HepG2 (cell line): ENCODE data around the gene SMAP2. TPM values are rescaled to one million over a fixed set of nuclear protein-coding genes. Genes with fewer than 3 reads are reported as not detected.

Source experiments
- ATF4 ChIP-seq, 2 experiments: fragments of 450-650 bp in 1 of 2; sonication (generic) in 1 of 2; formaldehyde crosslinking; IDR thresholded peaks; 2 replicates each; pipeline versions ENCODE4 v1.5.0 to v1.8.0; 2020 to 2022; ENCODE audit warnings: mild to moderate bottlenecking in 1 of 2, missing genetic modification reagents in 1 of 2
- ATF5 ChIP-seq: sonication (generic); formaldehyde crosslinking; IDR thresholded peaks from 2 replicates; pipeline ENCODE4 v1.4.0; 2020; ENCODE audit warnings: mild to moderate bottlenecking, low read depth, missing genetic modification reagents
- BRCA1 ChIP-seq: sonication (generic); formaldehyde crosslinking; IDR thresholded peaks from 2 replicates; pipeline ENCODE4 v1.4.0; 2020; ENCODE audit warnings: missing genetic modification reagents
- CSRNP2 ChIP-seq: sonication (generic); formaldehyde crosslinking; conservative IDR thresholded peaks from 2 replicates; pipeline ENCODE4 v1.8.0; 2022; ENCODE audit warnings: low read depth, missing genetic modification reagents
- CTCF ChIP-seq: sonication (generic); formaldehyde crosslinking; IDR thresholded peaks from 2 replicates; pipeline ENCODE4 v1.5.0; 2020; ENCODE audit warnings: mild to moderate bottlenecking, missing genetic modification reagents, moderate library complexity
- DDIT3 ChIP-seq: sonication (generic); formaldehyde crosslinking; IDR thresholded peaks from 2 replicates; pipeline ENCODE4 v1.4.0; 2020; ENCODE audit warnings: mild to moderate bottlenecking, missing genetic modification reagents
- KDM6A ChIP-seq: IDR thresholded peaks from 2 replicates; pipeline ENCODE4 v1.6.1; 2016; ENCODE audit warnings: low read depth
- PHF20 ChIP-seq: sonication (generic); formaldehyde crosslinking; IDR thresholded peaks from 2 replicates; pipeline ENCODE4 v1.5.0; 2020; ENCODE audit warnings: mild to moderate bottlenecking, missing genetic modification reagents
- ZMYM3 ChIP-seq: sonication (generic); formaldehyde crosslinking; IDR thresholded peaks from 2 replicates; pipeline ENCODE4 v1.5.1; 2020; ENCODE audit warnings: mild to moderate bottlenecking, missing genetic modification reagents
- ZNF556 ChIP-seq: sonication (generic); formaldehyde crosslinking; IDR thresholded peaks from 2 replicates; pipeline ENCODE4 v1.4.0; 2020; ENCODE audit warnings: mild to moderate bottlenecking, missing genetic modification reagents, borderline replicate concordance
- polyA plus RNA-seq, 8 experiments: library from polyadenylated mRNA; depleted of rRNA in 3 of 8; stranded (reverse) in 7 of 8; unstranded in 1 of 8; fragments of >200 nt; fragmentation: Illumina TruSeq in 4 of 8; extraction: Trizol in 4 of 8; gene quantifications; 2 replicates each; pipeline versions ENCODE4 v1.2.1 to v1.2.3, GENCODE V29; 2011 to 2016; ENCODE audit warnings: low read depth in 4 of 8, missing spikeins in 1 of 8, mixed read lengths in 1 of 8; ENCODE audit not compliant: insufficient read depth in 1 of 8
- total RNA-seq, 5 experiments: library from RNA; depleted of rRNA; stranded (reverse); fragments of >200 nt; fragmentation: Illumina TruSeq; extraction: Trizol; gene quantifications; 2 replicates each; pipeline ENCODE4 v1.2.3, GENCODE V29; 2016; ENCODE audit warnings: low read depth in 1 of 5
- TF ChIP-seq, protein P1 (sequence below): sonication (generic); IDR thresholded peaks from 2 replicates; pipeline ENCODE4 v1.6.1; 2016; ENCODE audit warnings: low read depth, borderline replicate concordance
- TF ChIP-seq, protein P2 (sequence below), 2 experiments: IDR thresholded peaks; 2 replicates each; pipeline ENCODE4 v1.6.1; 2011 to 2012; ENCODE audit warnings: low read length in 2 of 2, borderline replicate concordance in 1 of 2, low read depth in 1 of 2, mild to moderate bottlenecking in 1 of 2, moderate library complexity in 1 of 2
- TF ChIP-seq, protein P3 (sequence below): sonication (generic); formaldehyde crosslinking; IDR thresholded peaks from 2 replicates; pipeline ENCODE4 v1.5.1; 2020; ENCODE audit warnings: mild to moderate bottlenecking, missing genetic modification reagents, borderline replicate concordance

SMAP2 gene
- total and polyA plus RNA-seq, 2 of the 13 experiments (the other 11 are each of a cell fraction or from before 2014, with no cell fraction given), result 19.0 to 22.3 TPM

GRCh38 chr1:40389871-40390560 is 16.5 kb downstream of the SMAP2 start (continued):
- TF ChIP-seq ATF4 (CRISPR knock-in tag; IDR thresholded peaks at IDR 0.05), result 0 out of 4 replicates have a peak, but pooled peaks of 1 of the 2 experiments have one; percentile 9
- no peak for TF ChIP-seq CSRNP2 (CRISPR knock-in tag)
- TF ChIP-seq, protein P1, sequence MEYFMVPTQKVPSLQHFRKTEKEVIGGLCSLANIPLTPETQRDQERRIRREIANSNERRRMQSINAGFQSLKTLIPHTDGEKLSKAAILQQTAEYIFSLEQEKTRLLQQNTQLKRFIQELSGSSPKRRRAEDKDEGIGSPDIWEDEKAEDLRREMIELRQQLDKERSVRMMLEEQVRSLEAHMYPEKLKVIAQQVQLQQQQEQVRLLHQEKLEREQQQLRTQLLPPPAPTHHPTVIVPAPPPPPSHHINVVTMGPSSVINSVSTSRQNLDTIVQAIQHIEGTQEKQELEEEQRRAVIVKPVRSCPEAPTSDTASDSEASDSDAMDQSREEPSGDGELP, result peak; percentile 50; the same call in 1 of the 2 replicates
- TF ChIP-seq, protein P2, sequence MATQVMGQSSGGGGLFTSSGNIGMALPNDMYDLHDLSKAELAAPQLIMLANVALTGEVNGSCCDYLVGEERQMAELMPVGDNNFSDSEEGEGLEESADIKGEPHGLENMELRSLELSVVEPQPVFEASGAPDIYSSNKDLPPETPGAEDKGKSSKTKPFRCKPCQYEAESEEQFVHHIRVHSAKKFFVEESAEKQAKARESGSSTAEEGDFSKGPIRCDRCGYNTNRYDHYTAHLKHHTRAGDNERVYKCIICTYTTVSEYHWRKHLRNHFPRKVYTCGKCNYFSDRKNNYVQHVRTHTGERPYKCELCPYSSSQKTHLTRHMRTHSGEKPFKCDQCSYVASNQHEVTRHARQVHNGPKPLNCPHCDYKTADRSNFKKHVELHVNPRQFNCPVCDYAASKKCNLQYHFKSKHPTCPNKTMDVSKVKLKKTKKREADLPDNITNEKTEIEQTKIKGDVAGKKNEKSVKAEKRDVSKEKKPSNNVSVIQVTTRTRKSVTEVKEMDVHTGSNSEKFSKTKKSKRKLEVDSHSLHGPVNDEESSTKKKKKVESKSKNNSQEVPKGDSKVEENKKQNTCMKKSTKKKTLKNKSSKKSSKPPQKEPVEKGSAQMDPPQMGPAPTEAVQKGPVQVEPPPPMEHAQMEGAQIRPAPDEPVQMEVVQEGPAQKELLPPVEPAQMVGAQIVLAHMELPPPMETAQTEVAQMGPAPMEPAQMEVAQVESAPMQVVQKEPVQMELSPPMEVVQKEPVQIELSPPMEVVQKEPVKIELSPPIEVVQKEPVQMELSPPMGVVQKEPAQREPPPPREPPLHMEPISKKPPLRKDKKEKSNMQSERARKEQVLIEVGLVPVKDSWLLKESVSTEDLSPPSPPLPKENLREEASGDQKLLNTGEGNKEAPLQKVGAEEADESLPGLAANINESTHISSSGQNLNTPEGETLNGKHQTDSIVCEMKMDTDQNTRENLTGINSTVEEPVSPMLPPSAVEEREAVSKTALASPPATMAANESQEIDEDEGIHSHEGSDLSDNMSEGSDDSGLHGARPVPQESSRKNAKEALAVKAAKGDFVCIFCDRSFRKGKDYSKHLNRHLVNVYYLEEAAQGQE (IDR thresholded peaks at IDR 0.05; ENCODE audit: borderline replicate concordance in 1 of 2, low read depth in 1 of 2, low read length in 2 of 2), result no peak
- peak; percentile 66; the same call in 1 of the 2 replicates for TF ChIP-seq ZNF556 (CRISPR knock-in tag)
- TF ChIP-seq ATF5 (CRISPR knock-in tag), result no peak
- TF ChIP-seq, protein P3, sequence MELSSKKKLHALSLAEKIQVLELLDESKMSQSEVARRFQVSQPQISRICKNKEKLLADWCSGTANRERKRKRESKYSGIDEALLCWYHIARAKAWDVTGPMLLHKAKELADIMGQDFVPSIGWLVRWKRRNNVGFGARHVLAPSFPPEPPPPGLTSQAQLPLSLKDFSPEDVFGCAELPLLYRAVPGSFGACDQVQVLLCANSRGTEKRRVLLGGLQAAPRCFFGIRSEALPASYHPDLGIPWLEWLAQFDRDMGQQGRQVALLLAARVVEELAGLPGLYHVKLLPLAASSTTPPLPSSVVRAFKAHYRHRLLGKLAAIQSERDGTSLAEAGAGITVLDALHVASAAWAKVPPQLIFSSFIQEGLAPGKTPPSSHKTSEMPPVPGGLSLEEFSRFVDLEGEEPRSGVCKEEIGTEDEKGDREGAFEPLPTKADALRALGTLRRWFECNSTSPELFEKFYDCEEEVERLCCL (CRISPR knock-in tag), result no peak
- no peak for TF ChIP-seq ZMYM3 (CRISPR knock-in tag)
- no peak for TF ChIP-seq DDIT3 (CRISPR knock-in tag)
- TF ChIP-seq BRCA1 (CRISPR knock-in tag), result no peak
- TF ChIP-seq KDM6A (CRISPR knock-in tag), result peak; percentile 76
- no peak for TF ChIP-seq CTCF
- no peak for TF ChIP-seq PHF20 (CRISPR knock-in tag)
